ENCODE results near the gene SLC41A3.

The SLC41A3 gene

DNA sequence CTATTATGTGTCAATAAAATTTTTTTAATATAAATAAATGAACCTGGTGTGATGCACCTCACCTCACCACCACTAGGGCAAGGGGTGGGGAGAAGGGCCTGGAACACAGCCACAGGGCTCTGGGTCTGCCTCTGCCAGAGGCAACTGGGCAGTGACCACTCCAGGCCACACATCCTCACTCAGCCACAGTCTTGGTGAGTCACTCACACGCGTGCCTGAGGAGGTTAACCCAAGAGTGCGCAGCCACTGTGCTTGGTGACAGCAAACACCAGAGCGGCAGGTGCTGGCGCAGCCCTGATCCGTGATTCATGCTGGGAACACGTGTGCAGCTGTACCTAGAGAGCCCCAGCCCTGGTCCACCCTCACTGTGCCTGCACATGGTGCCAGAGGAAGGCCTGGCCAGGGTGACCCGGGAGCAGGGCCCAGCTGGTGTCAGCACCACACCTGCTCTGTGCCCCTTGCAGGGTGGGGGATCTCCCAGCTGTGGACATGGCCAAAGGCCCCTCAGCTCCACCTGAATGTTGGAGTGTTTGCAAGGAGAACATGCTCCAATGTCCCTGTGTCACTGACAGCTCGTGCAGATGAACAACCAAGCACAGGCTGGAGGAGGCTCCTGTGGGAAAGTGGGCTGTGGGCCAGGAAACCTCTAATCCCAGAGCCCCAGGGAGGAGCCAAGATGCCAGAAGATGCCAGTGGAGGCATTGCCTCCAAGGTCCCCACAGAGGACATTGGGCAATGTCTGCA is 2.1 kb downstream of the SLC41A3 start:
- DNase-seq, result peak; percentile 53

DNA sequence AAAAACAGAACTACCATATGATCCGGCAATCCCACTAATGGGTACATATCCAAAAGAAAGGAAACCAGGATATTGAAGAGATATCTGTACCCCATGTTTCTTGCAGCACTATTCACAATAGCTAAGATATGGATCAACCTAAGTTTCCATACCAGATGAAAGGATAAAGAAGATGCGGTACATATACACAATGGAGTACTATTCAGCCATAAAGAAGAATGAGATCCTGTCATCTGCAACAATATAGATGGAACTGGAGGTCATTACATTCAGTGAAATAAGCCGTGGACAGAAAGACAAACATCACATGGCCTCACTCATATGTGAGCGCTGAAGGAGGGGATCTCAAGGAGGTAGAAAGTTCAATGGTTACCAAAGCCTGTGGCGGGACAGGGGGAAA is 3.0 kb downstream of the SLC41A3 start:
- no peak for DNase-seq

DNA sequence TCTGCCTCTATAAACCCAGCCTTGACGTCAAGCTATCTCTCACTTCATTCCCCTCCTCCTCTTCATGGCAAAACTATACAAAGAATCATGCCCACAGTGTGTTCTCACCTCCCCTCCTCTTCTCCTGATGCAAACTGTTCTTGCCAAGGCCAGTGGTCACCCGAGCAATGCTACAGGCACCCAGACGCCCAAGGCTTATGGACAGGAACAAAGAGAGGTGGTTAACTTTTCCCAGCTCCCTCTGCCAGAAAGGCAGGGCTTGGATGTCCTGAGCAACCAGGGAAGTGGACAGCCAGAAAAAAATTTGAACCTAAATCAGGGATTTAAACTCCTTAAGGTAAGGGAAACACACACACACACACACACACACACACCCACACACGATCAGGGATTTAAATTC is 5.1 kb downstream of the SLC41A3 start:
- no peak for DNase-seq

DNA sequence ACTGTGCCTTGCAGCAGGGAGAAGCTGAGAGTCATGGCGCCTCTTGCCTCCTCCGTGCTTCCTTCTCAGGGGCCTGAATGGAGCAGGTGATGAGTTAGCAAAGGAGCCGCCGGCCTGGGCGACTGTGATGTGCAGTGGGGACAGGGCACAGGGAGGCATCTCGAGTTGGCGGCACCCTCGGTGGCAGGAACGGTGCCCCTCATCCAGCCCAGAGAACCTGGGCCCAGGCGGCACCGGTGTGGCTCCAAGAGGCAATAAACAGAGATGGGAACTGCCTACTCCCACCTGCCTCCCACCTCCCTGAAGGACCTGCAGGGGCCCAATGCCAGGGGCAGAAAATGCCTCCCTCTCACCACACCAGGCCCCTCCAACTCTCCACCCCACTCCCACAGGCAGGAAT is 6.2 kb downstream of the SLC41A3 start:
- DNase-seq, result no peak

DNA sequence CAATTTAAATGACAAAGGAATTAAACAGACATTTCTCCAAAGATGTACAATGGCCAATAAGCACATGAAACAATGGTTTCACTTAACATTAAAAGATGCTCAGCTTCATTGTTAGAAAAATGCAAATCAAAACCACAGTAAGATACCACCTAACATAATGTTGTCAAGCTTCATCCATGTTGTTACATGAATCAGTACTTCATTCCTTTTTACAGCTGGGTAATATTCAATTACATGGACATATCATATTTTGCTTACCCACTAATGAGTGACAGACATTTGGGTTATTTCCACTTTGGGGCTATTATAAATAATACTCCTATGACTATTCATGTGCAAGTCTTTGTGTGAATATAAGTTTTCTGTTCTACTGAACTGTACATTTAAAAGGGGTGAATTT is 7.8 kb downstream of the SLC41A3 start:
- no peak for DNase-seq

DNA sequence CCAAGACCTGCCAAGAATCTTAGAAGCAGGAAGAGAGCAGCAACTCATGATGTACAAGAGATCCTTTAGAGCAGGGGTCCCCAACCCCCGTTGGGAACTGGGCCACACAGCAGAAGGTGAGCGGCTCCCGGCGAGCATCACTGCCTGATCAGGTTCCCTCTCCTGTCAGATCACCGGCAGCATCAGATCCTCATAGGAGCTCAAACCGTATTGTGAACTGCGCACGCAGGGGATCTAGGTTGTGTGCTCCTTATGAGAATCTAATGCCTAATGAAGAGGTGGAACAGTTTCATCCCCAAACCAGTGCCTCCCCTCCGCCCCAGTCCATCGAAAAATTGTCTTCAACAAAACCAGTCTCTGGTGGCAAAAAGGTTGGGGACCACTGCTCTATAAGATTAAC is 13.8 kb downstream of the SLC41A3 start:
- DNase-seq, result no peak

DNA sequence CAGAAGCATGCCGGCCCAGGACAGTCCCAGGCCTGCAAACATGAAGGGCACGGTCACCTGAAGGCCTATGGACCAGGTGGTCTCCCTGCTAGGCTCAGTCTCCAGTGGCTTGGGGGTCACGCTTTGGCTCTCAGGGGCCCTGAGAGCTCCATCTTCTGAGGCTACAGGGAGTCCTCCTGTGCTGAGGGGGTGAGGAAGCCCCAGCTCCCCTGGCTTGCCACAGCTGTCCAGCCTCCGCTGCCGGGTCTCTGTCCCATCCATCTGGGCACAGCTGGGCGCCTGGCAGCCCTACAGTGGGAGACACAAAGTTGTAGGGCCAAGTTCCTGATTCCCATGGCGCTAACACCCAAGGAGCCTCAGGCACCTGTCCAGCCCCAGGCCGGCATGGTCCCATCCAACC is 16.0 kb downstream of the SLC41A3 start:
- no peak for DNase-seq

DNA sequence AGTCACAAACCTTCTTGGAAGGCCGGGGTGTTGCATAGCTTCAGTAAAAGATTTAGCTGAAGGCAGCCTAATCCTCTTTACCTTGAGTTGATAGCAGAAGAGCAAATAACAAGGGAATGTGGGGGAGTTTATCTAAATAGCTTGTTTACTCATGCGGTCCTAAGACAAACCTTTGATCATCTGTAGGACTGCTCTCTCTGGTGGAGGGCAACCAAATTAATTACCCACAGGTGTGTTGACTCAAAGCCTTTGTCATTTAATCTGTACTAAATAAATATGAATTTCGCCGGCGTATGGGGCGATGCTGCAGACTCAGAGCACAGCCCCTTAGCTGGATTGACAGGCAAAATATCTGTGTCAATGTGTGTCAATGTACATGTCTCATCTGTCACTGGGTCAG is 17.2 kb downstream of the SLC41A3 start:
- peak; percentile 71 for DNase-seq

DNA sequence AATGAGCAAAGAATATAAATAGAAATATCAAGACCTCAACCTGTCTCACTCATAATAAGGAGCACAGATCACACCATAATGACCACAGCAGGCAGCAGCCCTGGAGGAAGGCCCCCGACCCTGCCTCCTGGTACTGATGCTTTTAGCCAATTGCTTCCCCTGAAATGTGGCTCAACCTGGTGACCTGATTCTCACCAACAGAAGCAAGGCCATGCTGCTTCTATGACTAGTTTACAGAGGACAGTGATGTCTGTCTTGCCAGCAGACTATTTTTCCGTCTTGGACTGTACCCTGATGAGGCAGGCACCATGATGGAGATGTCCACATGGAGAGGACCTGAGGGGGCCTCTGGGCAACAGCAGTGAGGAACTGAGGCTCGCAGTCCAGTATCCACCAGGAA is 18.0 kb downstream of the SLC41A3 start:
- DNase-seq, result no peak

DNA sequence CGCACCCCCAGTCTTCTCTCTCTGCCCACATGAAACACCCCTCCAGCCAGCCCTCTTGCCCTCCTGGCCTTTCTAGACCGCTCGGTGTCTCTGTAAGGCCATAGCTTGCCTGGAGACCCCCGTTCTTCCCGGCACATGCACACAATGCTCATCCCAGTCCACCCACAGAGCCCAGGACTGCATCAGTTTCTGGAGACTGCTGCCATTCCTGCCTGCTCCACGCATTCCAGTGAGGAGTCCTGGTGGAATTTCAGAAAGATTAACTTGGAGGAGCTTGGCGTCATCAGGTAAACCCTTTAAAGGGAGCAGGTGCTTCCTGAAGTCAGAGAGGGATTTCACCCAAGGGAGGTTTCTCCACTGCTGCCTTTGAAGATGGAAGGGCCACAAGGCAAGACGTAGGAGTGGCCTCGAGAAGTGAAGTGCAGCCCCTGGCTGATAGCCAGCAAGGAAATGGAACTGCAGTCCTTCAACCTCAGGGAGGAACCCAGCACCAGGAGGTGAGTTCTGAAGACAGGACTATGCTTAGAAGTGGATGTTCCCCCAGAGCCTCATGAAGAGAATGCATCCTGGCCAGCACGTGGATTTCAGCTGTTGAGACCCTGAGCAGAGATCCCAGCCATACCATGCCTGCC is 19.2 kb downstream of the SLC41A3 start:
- DNase-seq, result no peak

DNA sequence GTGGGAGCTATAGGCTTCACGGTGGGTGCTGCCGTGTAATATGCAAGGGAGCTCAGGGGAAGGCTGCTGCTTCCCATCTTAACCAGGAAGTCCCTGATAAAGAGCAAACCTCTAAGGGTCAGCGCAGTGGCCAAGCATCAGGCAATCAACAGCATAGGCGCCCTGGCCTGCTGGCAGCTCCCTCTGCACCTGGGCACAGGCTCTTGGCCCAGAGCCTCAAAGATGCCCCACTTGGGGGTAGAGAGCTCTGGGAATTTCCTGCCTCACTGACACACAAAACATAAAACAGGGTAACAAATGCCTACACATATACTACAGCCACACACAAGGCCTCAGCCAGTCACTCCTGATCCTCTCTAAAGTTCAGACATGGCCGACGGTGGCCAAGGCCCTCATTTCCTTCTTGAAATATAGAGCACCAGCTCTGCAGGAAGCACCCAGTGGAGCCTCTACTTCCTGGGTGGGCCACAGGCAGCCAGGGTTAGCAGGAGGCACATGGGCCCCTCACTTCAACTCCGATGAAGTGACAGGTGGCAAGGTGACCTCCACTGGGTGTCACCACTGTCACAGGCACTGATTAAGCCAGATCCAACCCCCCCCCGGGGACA is 20.5 kb downstream of the SLC41A3 start:
- no peak for DNase-seq

DNA sequence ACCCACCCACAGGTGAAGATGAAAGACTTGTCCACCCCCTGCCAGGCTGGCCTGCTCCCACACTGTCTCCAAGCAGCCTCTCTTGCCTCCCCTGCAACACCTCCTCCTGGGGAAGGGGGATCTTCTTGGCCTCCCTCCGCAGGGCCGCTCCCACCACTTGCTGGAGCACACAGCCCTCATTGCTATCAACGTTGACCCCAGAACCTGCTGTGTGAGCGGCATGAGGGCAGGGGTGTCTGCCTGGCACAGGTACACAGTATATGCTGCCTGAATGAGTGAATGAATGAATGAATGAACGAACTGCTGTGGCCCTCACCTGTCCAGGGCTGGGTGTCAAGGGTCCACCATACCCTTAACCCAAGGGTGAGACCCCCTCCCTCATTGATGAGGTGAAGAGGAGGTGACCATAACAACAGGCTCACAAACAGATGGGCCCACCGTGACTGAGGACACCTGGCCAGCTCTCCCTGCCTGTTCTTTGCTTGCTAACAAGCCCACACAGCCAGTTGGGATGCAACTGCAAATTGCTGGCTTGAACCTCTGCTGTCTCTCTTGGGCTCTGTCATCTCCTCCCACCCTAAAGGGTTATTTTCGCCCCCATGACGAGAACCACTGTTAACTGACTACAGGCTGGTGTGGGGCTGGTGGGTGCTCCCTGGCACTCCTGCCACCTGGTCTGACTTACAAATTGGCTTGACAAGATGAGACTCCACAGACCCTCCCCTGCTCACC is 22.5 kb downstream of the SLC41A3 start:
- DNase-seq, result no peak

DNA sequence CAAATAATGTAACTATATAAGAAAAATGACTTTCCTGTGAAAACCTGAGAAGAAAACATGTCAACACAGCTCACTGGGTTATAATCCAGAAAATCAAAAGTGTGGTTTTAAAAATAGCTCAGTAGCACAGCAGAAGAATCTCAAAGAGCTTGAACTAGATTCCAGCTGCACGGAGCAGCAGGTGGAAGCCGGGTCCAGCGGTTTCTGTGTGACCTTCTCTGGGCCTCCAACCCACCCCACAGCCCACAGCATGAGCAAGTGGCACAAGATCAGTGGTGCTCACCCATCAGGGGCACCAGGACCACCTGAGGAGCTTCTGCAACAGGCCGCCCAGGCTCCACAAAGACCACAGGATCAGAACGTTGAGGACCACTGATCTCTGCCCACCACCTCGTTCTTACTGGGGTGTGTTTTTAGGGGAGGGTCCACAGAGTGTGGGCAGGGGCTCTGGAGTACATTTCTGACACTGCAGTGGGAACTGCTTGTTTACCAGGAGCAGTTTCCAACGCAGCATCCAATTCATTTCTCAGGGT is 23.2 kb downstream of the SLC41A3 start:
- DNase-seq, result no peak

DNA sequence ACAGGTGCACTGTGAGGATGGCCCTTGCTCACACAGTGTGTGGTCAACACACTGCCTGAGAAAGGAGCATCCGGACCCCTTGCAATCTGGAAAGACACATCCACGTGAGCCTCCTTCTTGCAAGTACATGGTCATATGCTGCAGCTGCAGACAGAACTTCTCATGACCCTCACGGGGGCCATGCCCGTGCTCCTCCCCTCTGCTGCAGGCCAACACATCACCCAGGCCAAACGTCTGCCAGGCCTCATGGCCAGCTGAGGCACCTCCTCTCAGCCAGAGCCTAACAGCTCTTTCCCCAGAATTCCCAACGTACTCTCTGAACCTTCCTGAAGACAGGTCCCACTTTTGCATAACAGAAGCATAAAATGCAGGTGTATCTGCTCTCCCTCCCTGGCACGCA is 25.3 kb downstream of the SLC41A3 start:
- no peak for DNase-seq

DNA sequence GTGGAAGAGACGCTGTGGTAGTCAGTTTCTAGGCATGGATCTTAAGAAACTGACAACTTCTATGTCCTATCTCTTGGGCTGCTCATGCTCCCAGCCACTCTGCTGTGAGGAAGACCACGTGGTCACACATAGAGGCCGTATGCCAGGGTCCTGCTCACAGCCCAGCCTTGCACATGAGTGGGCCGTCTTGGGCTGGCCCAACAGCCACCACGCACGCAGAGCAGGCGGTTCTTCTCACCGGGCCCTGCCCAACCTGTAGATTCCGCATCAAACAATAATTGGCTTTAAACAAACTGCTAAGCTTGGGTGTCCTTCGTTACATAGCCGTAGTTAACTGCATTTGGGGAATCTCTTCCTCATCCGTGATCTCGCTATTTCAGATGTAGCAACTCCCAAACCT is 26.0 kb downstream of the SLC41A3 start:
- DNase-seq, result peak; percentile 18

DNA sequence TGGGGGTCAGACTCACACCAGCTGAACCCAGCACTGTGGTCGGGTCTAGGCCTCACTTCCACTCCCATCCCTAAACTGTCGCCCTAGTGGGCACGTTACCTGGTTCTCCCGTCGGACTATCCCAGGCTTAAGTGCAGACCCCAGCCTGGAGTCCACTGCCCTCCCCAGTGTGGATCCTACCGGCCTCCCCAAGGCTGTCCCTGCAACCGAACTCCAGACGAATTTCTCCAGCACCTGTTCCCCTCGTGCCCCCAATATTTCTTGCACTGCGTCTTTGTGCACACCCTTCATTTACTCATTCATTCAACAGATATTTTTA is 26.5 kb downstream of the SLC41A3 start:
- DNase-seq, result no peak

DNA sequence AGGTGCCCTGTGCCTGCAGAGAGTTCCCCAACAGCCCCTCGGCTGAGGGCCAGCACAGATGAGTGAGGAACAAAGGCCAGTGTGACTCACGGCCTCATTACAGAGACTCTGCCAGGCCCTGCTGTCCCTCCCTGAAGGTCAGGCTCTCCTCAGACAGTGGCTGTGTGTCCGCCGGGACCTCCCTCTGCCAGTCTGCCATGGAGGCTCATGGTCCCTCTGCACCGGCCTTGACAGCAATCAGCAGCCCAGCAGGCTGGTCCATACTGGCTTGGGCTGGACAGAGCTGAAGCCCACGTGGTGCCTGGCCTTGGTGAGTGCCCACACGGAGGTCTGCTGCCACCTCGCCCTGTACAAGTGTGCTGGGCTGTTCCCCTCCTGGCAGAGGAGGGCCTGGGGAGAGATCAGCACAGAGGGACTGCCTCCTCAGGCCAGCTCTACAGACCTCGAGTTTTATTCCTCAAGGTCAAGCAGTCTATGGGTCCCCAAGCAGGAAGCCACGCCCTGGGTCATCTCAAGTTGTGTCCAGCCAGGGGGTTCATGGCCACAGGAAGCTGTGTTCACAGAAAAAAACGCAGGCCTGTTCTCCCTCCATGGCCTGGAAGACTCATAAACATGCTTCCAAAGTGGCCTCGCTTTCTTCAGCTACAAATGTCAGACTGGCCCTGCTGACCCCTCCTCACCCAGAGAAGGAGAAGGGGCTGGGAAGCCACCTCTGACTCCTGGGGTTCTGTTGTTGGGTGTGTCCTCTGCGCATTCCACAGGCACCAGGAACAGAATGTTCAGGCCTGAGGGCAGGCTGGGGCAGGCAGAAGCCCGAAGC is 27.0 kb downstream of the SLC41A3 start:
- DNase-seq, result no peak

DNA sequence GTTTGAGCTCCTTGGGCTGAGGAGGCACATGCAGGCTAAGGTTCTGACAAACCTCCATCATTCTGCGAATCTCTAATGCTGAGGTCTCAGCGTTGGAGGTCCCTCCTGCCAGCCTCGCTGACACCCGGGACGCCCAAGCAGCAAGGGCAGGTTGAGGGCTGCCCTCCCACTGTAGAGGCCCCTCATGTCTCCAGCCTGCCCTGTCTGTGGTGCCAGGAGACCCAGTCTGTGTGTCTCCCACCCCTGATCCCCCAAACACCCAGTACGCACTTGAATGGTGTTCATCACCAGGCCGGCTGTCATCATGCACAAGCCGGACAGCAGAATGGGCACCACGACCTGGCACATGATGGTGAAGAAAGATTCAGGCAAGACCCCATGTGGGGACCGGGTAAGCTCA is 27.8 kb downstream of the SLC41A3 start:
- DNase-seq, result no peak

DNA sequence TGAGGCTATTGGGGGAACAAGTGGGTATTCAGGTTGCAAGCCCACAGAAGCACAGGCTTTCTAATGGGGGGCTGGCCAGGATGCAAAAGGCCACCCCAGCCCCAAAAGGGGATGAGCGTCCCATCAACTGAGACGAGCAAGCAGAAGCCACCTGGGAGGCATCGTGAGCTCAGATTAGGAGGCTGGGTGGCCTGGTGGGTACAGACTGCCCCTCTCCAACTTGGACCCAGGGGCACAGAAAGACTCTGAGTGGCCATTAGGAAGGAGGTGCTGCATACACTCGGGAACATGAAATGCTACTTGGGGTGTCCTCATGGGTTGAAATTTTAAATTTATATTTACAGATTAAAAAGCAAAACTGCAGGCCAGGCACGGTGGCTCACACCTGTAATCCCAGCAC is 29.1 kb downstream of the SLC41A3 start:
- no peak for DNase-seq

DNA sequence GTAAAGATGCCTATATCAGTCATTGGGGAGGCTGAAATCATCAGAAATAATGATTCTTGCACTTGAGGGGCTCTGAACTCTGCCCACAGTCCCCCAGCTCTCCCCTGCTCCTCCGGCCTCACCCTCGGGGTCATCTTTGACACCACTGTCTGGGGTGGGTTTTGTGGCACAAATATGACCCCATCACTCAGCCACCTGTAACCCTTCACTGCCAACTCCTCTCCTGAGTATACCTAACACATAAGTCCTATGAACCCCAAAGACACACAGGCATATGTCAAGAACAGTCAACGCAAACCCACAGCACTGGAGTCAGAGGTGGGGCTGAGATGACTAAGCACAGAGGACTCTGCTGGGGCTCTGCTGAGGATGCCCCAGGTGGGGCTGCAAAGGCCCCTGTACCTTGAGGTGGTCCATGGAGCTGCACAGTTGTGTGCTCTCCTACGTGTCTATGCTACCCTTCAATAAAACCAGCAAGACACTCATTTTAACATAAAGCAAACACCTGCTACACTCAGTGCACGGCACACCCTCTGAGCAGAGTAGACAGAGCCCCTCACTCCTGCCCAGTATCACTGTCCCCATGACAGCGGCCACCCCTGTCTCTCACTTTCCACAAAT is 29.9 kb downstream of the SLC41A3 start:
- DNase-seq, result no peak

DNA sequence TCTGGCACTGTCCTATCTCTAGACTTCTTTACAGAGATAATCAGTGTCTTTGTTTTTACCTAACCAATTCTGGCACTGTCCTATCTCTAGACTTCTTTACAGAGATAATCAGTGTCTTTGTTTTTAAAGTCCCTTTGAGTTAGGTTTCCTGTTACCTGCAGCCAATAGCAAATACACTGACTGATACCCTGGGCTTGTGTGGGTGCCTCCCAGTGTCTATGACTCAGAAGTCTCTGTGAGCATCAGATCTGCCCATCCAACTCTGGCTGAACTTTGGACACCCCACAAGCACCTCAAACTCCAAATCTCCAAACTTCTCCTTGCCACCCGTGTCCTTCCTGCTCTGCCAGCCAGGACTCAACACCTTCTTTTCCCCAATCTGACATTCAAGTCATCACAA is 30.4 kb downstream of the SLC41A3 start:
- DNase-seq, result no peak
